Kidney (tissue), 14 donors: ENCODE measurements around the gene ATP5MC2. TPM values are rescaled to one million over a fixed set of nuclear protein-coding genes. Genes with fewer than 3 reads are reported as not detected.
A peak's percentile ranks its signal among the peaks of the same experiment; 100 is the strongest.

Experiments used
- DNase-seq, 5 donors: peaks; one replicate each; pipeline ENCODE4 v3.0.0-alpha.2; 2013 to 2020
- FAIRE-seq: peaks from 2 replicates; lab custom pipeline; 2012; peaks lifted over from hg19 to GRCh38; lab: Jason Lieb, UNC
- H3K27ac ChIP-seq, 2 donors: one replicate each; pipeline ENCODE4 v1.7.0; 2013; ENCODE audit warnings: low read depth in 2 of 2, low read length in 2 of 2, inconsistent platforms in 1 of 2
- H3K27me3 ChIP-seq: one replicate; pipeline ENCODE4 v1.7.1; 2013; ENCODE audit warnings: low read length, inconsistent platforms; ENCODE audit not compliant: control insufficient read depth, insufficient read depth
- H3K36me3 ChIP-seq, 3 donors: one replicate each; pipeline versions ENCODE4 v1.7.0 to v1.7.1; 2013; ENCODE audit warnings: low read length in 3 of 3, control low read depth in 1 of 3, inconsistent platforms in 1 of 3; ENCODE audit not compliant: insufficient read depth in 3 of 3, control insufficient read depth in 2 of 3
- H3K4me1 ChIP-seq, 3 donors: one replicate each; pipeline versions ENCODE4 v1.7.0 to v1.7.1; 2013; ENCODE audit warnings: low read length in 3 of 3, inconsistent platforms in 1 of 3, low read depth in 1 of 3; ENCODE audit not compliant: control insufficient read depth in 2 of 3, insufficient read depth in 2 of 3
- H3K4me3 ChIP-seq, 3 donors: one replicate each; pipeline versions ENCODE4 v1.7.0 to v1.8.1; 2013; ENCODE audit warnings: low read length in 3 of 3, control low read depth in 1 of 3, inconsistent platforms in 1 of 3
- H3K9ac ChIP-seq, 3 donors: one replicate each; pipeline versions ENCODE4 v1.7.0 to v1.7.1; 2013; ENCODE audit warnings: low read length in 3 of 3, control low read depth in 1 of 3, inconsistent platforms in 1 of 3
- H3K9me3 ChIP-seq, 3 donors: one replicate each; pipeline versions ENCODE4 v1.7.0 to v1.7.1; 2013; ENCODE audit warnings: low read length in 3 of 3, control low read depth in 1 of 3, inconsistent platforms in 1 of 3; ENCODE audit not compliant: control insufficient read depth in 2 of 3, insufficient read depth in 1 of 3
- CTCF ChIP-seq: IDR thresholded peaks from 3 replicates; pipeline ENCODE4 v1.5.1; 2012; ENCODE audit warnings: mild to moderate bottlenecking, moderate library complexity, borderline replicate concordance; ENCODE audit not compliant: insufficient read depth; ENCODE audit errors: extremely low read depth
- intact Hi-C: fragments of 100-400 bp; cut with DNase I; formaldehyde crosslinking; loops from one replicate; pipeline ENCODE4 v1.11.1; 2022
- polyA plus RNA-seq: library from polyadenylated mRNA; stranded (reverse); fragments of 350-450 nt; fragmentation: Illumina TruSeq; extraction: RNeasy Lipid Tissue Mini Kit (QIAGEN cat#74804); gene quantifications from one replicate; pipeline ENCODE4 v1.2.3, GENCODE V29; 2014; ENCODE audit warnings: low read depth, low replicate concordance; ENCODE audit not compliant: insufficient read depth
- total RNA-seq: library from RNA; stranded (reverse); fragmentation: NEBNext Ultra II Directional; extraction: Animal tissue kit (Norgen Biotek cat#: 25700); gene quantifications from one replicate; pipeline ENCODE4 v1.2.1, GENCODE V29; 2021
- donor health status: control.
- donor health status: control.
- donor health status: control.
- donor health status: control.
- donor health status: control.
- donor health status: DM: yes; HTN: yes; CAD: no.
- donor health status: Normal renal cell carcinoma (clear cell type).

ATP5MC2 gene
- total and polyA plus RNA-seq, 2 donors from 2014 or later, result 271 to 939 TPM

GRCh38 chr12:53617700-53618099 lies 58.2 kb downstream of the ATP5MC2 start:
- intact Hi-C loops, result no loop called here
- FAIRE-seq, result peak; percentile 15
- peaks cover 0 to 5% (median 2%) of the 10 kb centered on the region in 3 donors for H3K4me1 ChIP-seq
- H3K27me3 ChIP-seq, result no peaks in the 10 kb centered on the region
- no peaks in the 10 kb centered on the region for H3K36me3 ChIP-seq
- no peaks in the 10 kb centered on the region for H3K9me3 ChIP-seq
- H3K27ac ChIP-seq, result no peak overlapping the region
- H3K9ac ChIP-seq, result no peak overlapping the region
- no peak for DNase-seq
- no peak for TF ChIP-seq CTCF
- H3K4me3 ChIP-seq, result no peak overlapping the region

GRCh38 chr12:53616950-53617349 lies 58.9 kb downstream of the ATP5MC2 start:
- DNase-seq (no peak), FAIRE-seq (no peak)
- no peaks in the 10 kb centered on the region for H3K27me3 ChIP-seq
- TF ChIP-seq CTCF, result no peak
- intact Hi-C loops, result no loop called here
- no peaks in the 10 kb centered on the region for H3K36me3 ChIP-seq
- no peaks in the 10 kb centered on the region for H3K9me3 ChIP-seq
- peaks cover 0 to 3% (median 0%) of the 10 kb centered on the region in 3 donors for H3K4me1 ChIP-seq
- no peak overlapping the region for H3K27ac ChIP-seq
- H3K4me3 ChIP-seq, result no peak overlapping the region
- no peak overlapping the region for H3K9ac ChIP-seq

Other genes with a start within 250 kb of the ATP5MC2 start
- 226 TPM for gene PRR13, start 234.3 kb downstream of the ATP5MC2 start, total RNA-seq
- gene PRR13, start 234.3 kb downstream of the ATP5MC2 start, polyA plus RNA-seq, result 889 TPM
- gene PCBP2, start 224.0 kb downstream of the ATP5MC2 start, total RNA-seq, result 732 TPM
- 597 TPM for gene PCBP2, start 224.0 kb downstream of the ATP5MC2 start, polyA plus RNA-seq
- gene MAP3K12, start 176.6 kb downstream of the ATP5MC2 start, total RNA-seq, result 21.8 TPM
- gene MAP3K12, start 176.6 kb downstream of the ATP5MC2 start, polyA plus RNA-seq, result 15.2 TPM
- gene TARBP2, start 174.8 kb downstream of the ATP5MC2 start, total RNA-seq, result 32.5 TPM
- gene TARBP2, start 174.8 kb downstream of the ATP5MC2 start, polyA plus RNA-seq, result 36.3 TPM
- not detected for gene NPFF, start 168.6 kb downstream of the ATP5MC2 start, total RNA-seq
- 1.3 TPM for gene NPFF, start 168.6 kb downstream of the ATP5MC2 start, polyA plus RNA-seq
- gene ATF7, start 49.7 kb downstream of the ATP5MC2 start, total RNA-seq, result 54.7 TPM
- gene ATF7, start 49.7 kb downstream of the ATP5MC2 start, polyA plus RNA-seq, result 16.2 TPM
- 109 TPM for gene CALCOCO1, start 51.4 kb upstream of the ATP5MC2 start, total RNA-seq
- 82.2 TPM for gene CALCOCO1, start 51.4 kb upstream of the ATP5MC2 start, polyA plus RNA-seq
- not detected for gene CISTR, start 75.9 kb upstream of the ATP5MC2 start, total RNA-seq
- not detected for gene CISTR, start 75.9 kb upstream of the ATP5MC2 start, polyA plus RNA-seq